AG04449 (cell line): Measurements from ENCODE around the gene CSRP1.

Experiments used
- CTCF ChIA-PET: fragments of 350-600 bp; formaldehyde crosslinking; extraction: SDS; loops from one replicate; lab custom pipeline; 2021; ENCODE audit warnings: antibody characterized with exemption; lab: Yijun Ruan, JAX
- POLR2A ChIA-PET: fragments of 400-600, 350-600 bp; formaldehyde crosslinking; extraction: SDS; loops from one replicate; lab custom pipeline; 2020; ENCODE audit warnings: antibody characterized with exemption, inconsistent platforms; lab: Yijun Ruan, JAX
- DNase-seq: peaks from one replicate; pipeline ENCODE4 v3.0.0-alpha.2; 2010; ENCODE audit warnings: low read depth, low spot score
- H3K4me3 ChIP-seq: 2 replicates; pipeline ENCODE4 v1.5.1; 2011; ENCODE audit warnings: low read depth, mild to moderate bottlenecking, control low read depth, low read length
- TF ChIP-seq, protein P1 (sequence below): IDR thresholded peaks from one replicate; pipeline ENCODE4 v1.5.1; 2011; ENCODE audit warnings: mild to moderate bottlenecking, moderate library complexity, low read length, control low read depth, inconsistent platforms; ENCODE audit not compliant: insufficient read depth; ENCODE audit errors: missing control alignments

Gene CSRP1

DNA sequence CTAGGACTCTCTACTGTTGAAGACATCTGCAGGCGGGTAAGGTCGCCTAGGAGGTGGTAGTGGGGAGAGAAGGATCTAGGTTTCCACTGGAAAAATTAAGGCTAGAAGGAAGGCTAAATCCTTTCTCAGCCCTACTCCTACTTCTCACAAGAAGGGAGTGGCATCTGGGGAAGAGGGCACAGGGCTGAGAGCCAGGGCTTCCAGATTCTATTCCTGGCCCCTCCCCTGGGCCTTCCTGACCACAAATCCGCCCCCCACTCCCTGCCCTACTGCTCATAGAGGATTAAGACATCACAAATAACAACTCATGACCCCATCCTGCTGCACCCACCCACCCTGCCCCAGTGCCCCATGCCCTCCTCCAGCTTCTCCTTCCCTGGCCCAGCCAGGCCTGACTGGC lies 40.4 kb downstream of the CSRP1 start:
- H3K4me3 ChIP-seq: peak overlapping the region; percentile 97
- TF ChIP-seq, protein P1, sequence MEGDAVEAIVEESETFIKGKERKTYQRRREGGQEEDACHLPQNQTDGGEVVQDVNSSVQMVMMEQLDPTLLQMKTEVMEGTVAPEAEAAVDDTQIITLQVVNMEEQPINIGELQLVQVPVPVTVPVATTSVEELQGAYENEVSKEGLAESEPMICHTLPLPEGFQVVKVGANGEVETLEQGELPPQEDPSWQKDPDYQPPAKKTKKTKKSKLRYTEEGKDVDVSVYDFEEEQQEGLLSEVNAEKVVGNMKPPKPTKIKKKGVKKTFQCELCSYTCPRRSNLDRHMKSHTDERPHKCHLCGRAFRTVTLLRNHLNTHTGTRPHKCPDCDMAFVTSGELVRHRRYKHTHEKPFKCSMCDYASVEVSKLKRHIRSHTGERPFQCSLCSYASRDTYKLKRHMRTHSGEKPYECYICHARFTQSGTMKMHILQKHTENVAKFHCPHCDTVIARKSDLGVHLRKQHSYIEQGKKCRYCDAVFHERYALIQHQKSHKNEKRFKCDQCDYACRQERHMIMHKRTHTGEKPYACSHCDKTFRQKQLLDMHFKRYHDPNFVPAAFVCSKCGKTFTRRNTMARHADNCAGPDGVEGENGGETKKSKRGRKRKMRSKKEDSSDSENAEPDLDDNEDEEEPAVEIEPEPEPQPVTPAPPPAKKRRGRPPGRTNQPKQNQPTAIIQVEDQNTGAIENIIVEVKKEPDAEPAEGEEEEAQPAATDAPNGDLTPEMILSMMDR: no peak
- ChIA-PET CTCF (interaction anchor here (1.0 to 11.3 kb wide), 8 partner anchors 9 to 71 kb away, joined by 3 to 119 read pairs (median 5); no protein-coding TSS in a partner anchor), POLR2A (interaction anchor here (0.9 to 2.2 kb wide), 4 partner anchors 15 to 46 kb away, joined by 3 to 6 read pairs (median 3); no protein-coding TSS in a partner anchor)
- DNase-seq: no peak

DNA sequence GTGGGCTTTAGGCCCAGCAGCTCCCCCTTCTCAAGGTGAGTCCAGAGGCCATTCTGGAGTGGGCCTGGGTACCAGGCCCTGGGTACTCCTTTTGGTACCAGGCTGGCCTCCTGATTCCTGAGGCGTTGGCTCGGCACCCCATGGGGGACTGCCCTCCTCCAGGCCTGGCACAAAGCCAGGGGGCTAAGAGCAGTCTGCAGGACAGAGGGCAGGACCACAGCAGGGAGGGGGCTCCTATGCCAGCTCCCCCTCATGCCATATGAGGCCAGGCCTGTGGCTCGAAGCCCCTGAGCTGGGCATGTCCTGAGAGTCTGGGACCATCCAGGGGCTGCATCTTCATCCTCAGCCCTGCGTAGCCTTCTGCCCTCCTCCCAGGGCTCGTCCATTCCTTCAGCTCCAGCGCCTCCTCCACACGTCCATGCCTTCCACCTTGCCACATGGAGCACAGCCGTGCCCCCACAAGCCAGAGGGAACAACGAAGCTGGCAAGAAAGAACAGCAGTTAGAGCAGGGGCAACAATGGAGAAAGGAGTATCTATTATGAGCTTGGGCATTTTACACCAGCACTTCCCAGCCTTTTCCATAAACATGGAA lies 41.1 kb downstream of the CSRP1 start:
- POLR2A ChIA-PET: interaction anchor here (1.3 to 2.2 kb wide), 3 partner anchors 14 to 38 kb away, joined by 3 to 6 read pairs (median 3); no protein-coding TSS in a partner anchor
- TF ChIP-seq, protein P1: no peak
- peak overlapping the region; percentile 97 for H3K4me3 ChIP-seq
- no peak for DNase-seq
- CTCF ChIA-PET: interaction anchor here (1.0 to 11.3 kb wide), 8 partner anchors 9 to 72 kb away, joined by 3 to 119 read pairs (median 4); no protein-coding TSS in a partner anchor

DNA sequence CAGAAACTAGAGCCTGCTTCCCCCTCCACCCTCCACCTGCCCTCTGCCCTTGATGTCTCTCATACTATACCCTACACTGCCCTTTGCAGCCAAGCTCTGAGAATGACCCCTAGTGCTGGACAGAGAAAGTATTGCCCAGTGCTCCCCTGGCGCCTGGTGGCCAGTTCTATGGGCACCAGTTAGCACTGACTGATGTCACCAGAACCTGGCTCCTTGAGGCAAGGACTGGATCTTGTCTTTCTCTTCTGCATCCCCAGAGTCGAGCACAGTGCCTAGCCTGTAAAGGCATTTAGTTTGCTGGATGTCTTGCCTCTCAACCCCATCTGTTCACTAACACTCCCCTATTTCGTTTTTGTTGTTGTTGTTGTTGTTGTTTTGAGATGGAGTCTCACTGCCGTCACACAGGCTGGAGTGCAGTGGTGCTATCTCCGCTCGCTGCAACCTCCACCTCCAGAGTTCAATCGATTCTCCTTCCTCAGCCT lies 43.8 kb downstream of the CSRP1 start:
- POLR2A ChIA-PET: interaction anchor here (1.9 to 2.5 kb wide), 2 partner anchors 15 to 27 kb away, joined by 5 to 13 read pairs; no protein-coding TSS in a partner anchor
- H3K4me3 ChIP-seq: no peak overlapping the region
- DNase-seq: no peak
- TF ChIP-seq, protein P1: peak; percentile 26
- CTCF ChIA-PET: interaction anchor here (1.2 to 11.3 kb wide), 5 partner anchors 10 to 49 kb away, joined by 3 to 119 read pairs (median 25); no protein-coding TSS in a partner anchor

DNA sequence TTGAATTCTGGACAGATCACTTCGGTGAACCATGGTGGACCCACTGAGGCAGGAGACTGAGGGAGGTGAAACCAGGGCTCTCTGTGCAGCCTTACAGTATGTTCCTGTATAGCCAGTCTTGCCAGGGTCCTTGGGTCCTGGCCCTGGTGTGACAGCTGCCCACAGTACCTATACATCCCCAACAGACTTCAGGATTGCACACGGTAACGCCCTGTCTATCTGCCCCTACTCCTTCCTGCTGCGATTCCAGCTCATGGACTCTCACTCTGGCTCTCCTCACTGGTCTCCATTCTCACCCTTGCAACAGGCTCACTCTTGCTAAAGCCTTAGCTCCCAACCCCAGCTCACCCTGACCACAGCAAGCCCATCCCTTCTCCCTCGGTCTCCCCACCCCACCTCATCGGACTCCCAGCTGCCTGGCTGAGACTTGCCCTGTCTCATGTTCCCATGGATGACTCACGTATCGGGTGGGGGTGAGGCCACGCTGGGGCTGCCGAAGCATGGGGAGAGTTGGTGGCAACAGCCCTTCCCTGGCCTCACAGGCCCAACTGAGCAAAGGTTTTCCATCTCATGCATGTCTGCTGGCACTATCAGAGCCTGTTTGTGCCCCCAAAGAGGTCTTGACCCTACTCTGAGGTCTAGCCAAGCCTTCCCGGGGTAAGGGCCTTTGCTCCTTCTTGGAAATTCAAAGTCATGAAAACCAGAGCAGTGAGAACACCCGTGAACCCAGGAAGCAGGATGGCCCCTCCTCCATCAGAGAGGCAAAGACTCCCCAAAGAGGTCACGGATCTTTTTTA lies 45.1 kb downstream of the CSRP1 start:
- ChIA-PET POLR2A (interaction anchor here (1.0 to 2.5 kb wide), 8 partner anchors 9 to 45 kb away, joined by 3 to 13 read pairs (median 8); partner anchors contain the start of gene CSRP1), CTCF (interaction anchor here (1.1 to 11.3 kb wide), 7 partner anchors 9 to 50 kb away, joined by 3 to 119 read pairs (median 6); no protein-coding TSS in a partner anchor)
- peak; percentile 96 for DNase-seq
- TF ChIP-seq, protein P1: no peak
- peak overlapping the region; percentile 15 for H3K4me3 ChIP-seq

DNA sequence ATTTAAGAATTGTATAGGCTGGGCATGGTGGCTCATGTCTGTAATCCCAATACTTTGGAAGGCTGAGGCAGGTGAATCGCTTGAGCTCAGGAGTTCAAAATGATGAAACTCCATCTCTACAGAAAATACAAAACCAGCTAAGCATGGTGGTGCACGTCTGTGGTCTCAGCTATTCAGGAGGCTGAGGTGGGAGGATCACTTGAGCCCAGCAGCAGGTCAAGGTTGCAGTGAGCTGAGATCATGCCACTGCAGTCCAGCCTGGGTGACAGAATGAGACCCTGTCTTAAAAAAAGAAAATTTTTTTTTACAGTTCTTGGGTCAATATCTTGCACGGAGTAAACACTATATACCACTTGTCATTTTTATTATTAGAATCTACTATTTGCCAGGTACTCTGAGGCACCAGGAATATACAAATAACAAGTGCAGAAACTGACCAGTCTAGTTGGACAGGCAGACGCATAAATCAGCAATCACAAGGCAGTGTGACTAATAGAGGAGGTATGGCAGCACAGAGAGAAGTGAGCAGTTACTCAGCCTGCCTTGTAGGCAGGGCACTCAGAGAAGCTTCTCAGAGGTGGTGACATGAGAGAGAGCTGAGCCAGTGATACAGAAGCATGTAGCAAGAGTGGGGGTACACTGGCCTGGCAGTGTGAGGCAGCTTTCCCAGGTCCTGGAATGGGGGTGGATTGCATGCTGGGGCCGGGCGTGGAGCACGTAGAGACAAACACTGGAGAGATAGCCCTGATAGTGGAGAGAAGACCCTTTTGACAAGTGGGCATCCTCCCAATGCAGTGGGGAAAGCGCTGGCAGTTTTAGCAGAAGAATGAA lies 45.9 kb downstream of the CSRP1 start:
- ChIA-PET CTCF (interaction anchor here (1.1 to 11.3 kb wide), 7 partner anchors 8 to 51 kb away, joined by 3 to 119 read pairs (median 6); no protein-coding TSS in a partner anchor), POLR2A (interaction anchor here (0.9 to 2.5 kb wide), 10 partner anchors 8 to 46 kb away, joined by 3 to 13 read pairs (median 6); partner anchors contain the start of genes CSRP1 and PHLDA3)
- DNase-seq: peak; percentile 96
- peak overlapping the region; percentile 15 for H3K4me3 ChIP-seq
- TF ChIP-seq, protein P1: no peak
